Smooth muscle cell (in vitro differentiated cells): Measurements from ENCODE around the gene NDFIP1. TPM values are rescaled to one million over a fixed set of nuclear protein-coding genes. Genes with fewer than 3 reads are reported as not detected.
"Not testable (repeated sequence)": the region's sequence is repeated elsewhere in the genome, so short reads cannot be mapped to it uniquely, and the experiment has no call there.

Experiments
- DNase-seq: peaks from one replicate; lab custom pipeline; 2025; ENCODE audit not compliant: unreplicated experiment; lab: John Stamatoyannopoulos, UW
- H2AFZ ChIP-seq: fragments of 200-600 bp; sonication (generic); 2 replicates; pipeline ENCODE4 v1.6.0; 2016; ENCODE audit warnings: antibody characterized with exemption, low read depth, mild to moderate bottlenecking
- H3F3A ChIP-seq: fragments of 200-600 bp; sonication (generic); 2 replicates; pipeline ENCODE4 v1.6.0; 2017; ENCODE audit warnings: antibody characterized with exemption, low read depth
- H3K27ac ChIP-seq: fragments of 200-600 bp; sonication (generic); 2 replicates; pipeline ENCODE4 v1.5.1; 2016; ENCODE audit warnings: low read depth, mild to moderate bottlenecking
- H3K27me3 ChIP-seq: fragments of 200-600 bp; sonication (generic); 2 replicates; pipeline ENCODE4 v1.6.1; 2016; ENCODE audit warnings: low read depth, mild to moderate bottlenecking
- H3K36me3 ChIP-seq: fragments of 200-600 bp; sonication (generic); 2 replicates; pipeline ENCODE4 v1.5.1; 2016; ENCODE audit warnings: low read depth
- H3K4me1 ChIP-seq: fragments of 200-600 bp; sonication (generic); 2 replicates; pipeline ENCODE4 v1.5.1; 2016; ENCODE audit warnings: low read depth
- H3K4me2 ChIP-seq: fragments of 200-600 bp; sonication (generic); 2 replicates; pipeline ENCODE4 v1.6.0; 2016; ENCODE audit warnings: mild to moderate bottlenecking
- H3K4me3 ChIP-seq: fragments of 200-600 bp; sonication (generic); 2 replicates; pipeline ENCODE4 v1.5.1; 2016; ENCODE audit warnings: mild to moderate bottlenecking
- H3K79me2 ChIP-seq: fragments of 200-600 bp; sonication (generic); 2 replicates; pipeline ENCODE4 v1.6.0; 2016; ENCODE audit warnings: low read depth, mild to moderate bottlenecking
- H3K9ac ChIP-seq: fragments of 200-600 bp; sonication (generic); 2 replicates; pipeline ENCODE4 v1.6.0; 2016; ENCODE audit warnings: low read depth
- H3K9me3 ChIP-seq: fragments of 200-600 bp; sonication (generic); replicated peaks from 2 replicates; pipeline ENCODE4 v1.5.1; 2016; ENCODE audit warnings: low read depth
- H4K20me1 ChIP-seq: fragments of 200-600 bp; sonication (generic); 2 replicates; pipeline ENCODE4 v1.6.0; 2016; ENCODE audit warnings: low read depth
- CTCF ChIP-seq: fragments of 200-600 bp; sonication (generic); IDR thresholded peaks from 2 replicates; pipeline ENCODE4 v1.5.1; 2017; ENCODE audit warnings: borderline replicate concordance, mild to moderate bottlenecking, antibody characterized with exemption; ENCODE audit not compliant: insufficient read depth, poor library complexity, severe bottlenecking
- WGBS: methylation state at CpG from one replicate; pipeline ENCODE4 v1.1.7; 2016; ENCODE audit warnings: low lambda C conversion rate; 5-methylcytosine and 5-hydroxymethylcytosine counted together
- polyA plus RNA-seq: library from polyadenylated mRNA; unstranded; fragments of >200 nt; fragmentation: Nextera tagmentation; extraction: Ambion mirVana; gene quantifications from 2 replicates; pipeline ENCODE4 v1.2.1, GENCODE V29; 2016
- total RNA-seq: library from RNA; depleted of rRNA; stranded (reverse); fragments of >200 nt; gene quantifications from 2 replicates; pipeline ENCODE4 v1.2.3, GENCODE V29; 2014

The NDFIP1 gene
- total and polyA plus RNA-seq, 2 experiments from 2014 or later = 44.5 to 71.6 TPM

- Histone ChIP-seq H3K4me1 (peaks cover 7% of the 10 kb centered on the region), H3K36me3 (no peaks in the 10 kb centered on the region), H3F3A (no peaks in the 10 kb centered on the region), H3K4me2 (no peak overlapping the region), H4K20me1 (no peaks in the 10 kb centered on the region), H3K9ac (no peak overlapping the region), H3K9me3 (no peaks in the 10 kb centered on the region), H3K27me3 (no peaks in the 10 kb centered on the region), H3K79me2 (no peaks in the 10 kb centered on the region), H3K4me3 (no peak overlapping the region), H2AFZ (no peak overlapping the region), H3K27ac (no peak overlapping the region)
- no peak for TF ChIP-seq CTCF
- no peak for DNase-seq
Observed at GRCh38 chr5:142086229-142086628, 22.4 kb upstream of the NDFIP1 start.

DNA sequence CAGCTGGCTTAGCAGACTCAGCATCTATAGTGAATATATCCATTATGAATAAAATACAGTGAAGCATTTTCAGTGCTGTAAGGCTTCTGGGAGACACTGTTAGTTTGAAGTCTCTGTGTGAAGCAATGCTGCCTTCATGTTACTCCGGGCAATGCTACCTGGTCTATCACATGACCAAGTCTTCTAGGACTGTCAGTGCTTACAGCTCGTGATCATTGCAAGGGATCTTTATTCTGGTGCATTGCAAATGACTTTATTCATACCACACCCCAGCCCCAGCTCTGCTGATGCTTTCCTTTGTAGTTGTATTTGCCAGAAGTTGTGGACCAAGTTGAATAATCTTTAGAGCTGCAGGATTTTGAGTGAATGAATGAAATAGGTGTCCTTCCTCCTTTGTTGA is 21.9 kb upstream of the NDFIP1 start:
- Histone ChIP-seq H3K36me3 (no peaks in the 10 kb centered on the region), H3K27me3 (no peaks in the 10 kb centered on the region), H2AFZ (no peak overlapping the region), H3K9me3 (no peaks in the 10 kb centered on the region), H3K9ac (no peak overlapping the region), H3F3A (no peaks in the 10 kb centered on the region), H3K27ac (no peak overlapping the region), H3K79me2 (no peaks in the 10 kb centered on the region), H3K4me1 (peaks cover 7% of the 10 kb centered on the region), H4K20me1 (no peaks in the 10 kb centered on the region), H3K4me3 (no peak overlapping the region), H3K4me2 (no peak overlapping the region)
- WGBS = 90% methylated on average over 2 of the region's 2 CpGs
- DNase-seq = no peak
- TF ChIP-seq CTCF = no peak

GRCh38 chr5:142087920-142088679 is 20.5 kb upstream of the NDFIP1 start:
- no peak for DNase-seq
- Histone ChIP-seq H4K20me1 (no peaks in the 10 kb centered on the region), H3K27me3 (no peaks in the 10 kb centered on the region), H3F3A (no peaks in the 10 kb centered on the region), H3K4me2 (no peak overlapping the region), H3K9ac (no peak overlapping the region), H3K4me3 (no peak overlapping the region), H2AFZ (no peak overlapping the region), H3K4me1 (peaks cover 7% of the 10 kb centered on the region), H3K79me2 (no peaks in the 10 kb centered on the region), H3K9me3 (no peaks in the 10 kb centered on the region), H3K27ac (no peak overlapping the region), H3K36me3 (no peaks in the 10 kb centered on the region)
- WGBS = 91% methylated on average over 12 of the region's 12 CpGs
- TF ChIP-seq CTCF = no peak

DNA sequence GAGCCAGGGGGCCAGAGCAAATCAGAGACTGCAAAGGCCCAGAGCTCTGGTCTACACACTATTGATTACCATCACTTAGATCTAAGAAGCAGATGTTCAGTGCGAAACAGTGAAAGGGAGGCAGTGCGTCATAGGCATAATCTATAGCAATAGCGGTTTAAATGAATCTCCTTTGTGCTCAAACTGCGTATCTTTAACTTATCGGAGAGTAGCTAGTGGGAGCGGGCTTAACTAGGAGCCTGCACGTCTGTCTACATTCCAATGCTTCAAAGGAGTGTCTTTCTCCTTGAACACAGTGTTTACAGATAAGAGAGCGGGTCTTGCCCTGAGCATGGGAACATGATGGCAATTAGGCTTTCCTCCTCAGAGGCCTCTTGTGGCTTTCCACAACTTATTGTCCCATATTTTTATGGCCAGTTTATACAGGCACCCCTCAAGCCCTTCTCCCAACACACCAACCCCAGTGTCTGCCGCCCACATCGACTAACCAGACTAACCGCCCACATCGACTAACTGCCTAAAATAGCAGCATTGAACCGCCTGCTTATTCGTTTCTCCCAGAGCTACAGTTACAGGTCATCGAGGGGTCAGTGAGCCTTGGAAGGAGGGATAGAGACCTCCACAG is 19.6 kb upstream of the NDFIP1 start:
- not testable (repeated sequence) for H3K27me3 ChIP-seq, H3K9me3 ChIP-seq, H4K20me1 ChIP-seq, H3K4me1 ChIP-seq, DNase-seq, H3K9ac ChIP-seq, H3F3A ChIP-seq, H3K36me3 ChIP-seq, H2AFZ ChIP-seq, H3K79me2 ChIP-seq, H3K4me3 ChIP-seq, H3K27ac ChIP-seq
- WGBS = 21% methylated on average over 15 of the region's 15 CpGs
- peak overlapping the region; percentile 55 for H3K4me2 ChIP-seq
